Parathyroid adenoma (tissue), 2 donors: ENCODE results near the gene FDXACB1.

Experiments
- H2AFZ ChIP-seq: fragments of 300-600 bp; sonication (generic); one replicate; pipeline ENCODE4 v1.7.0; 2017; ENCODE audit warnings: antibody characterized with exemption, mild to moderate bottlenecking
- H3K27ac ChIP-seq: fragments of 300-600 bp; sonication (generic); one replicate; pipeline ENCODE4 v1.7.0; 2017
- H3K27me3 ChIP-seq: fragments of 300-600 bp; sonication (generic); one replicate; pipeline ENCODE4 v1.7.0; 2017; ENCODE audit warnings: low read length; ENCODE audit not compliant: control insufficient read depth, insufficient read depth
- H3K36me3 ChIP-seq: fragments of 300-600 bp; sonication (generic); one replicate; pipeline ENCODE4 v1.7.0; 2017; ENCODE audit warnings: low read length; ENCODE audit not compliant: control insufficient read depth, insufficient read depth
- H3K4me1 ChIP-seq: fragments of 300-600 bp; sonication (generic); one replicate; pipeline ENCODE4 v1.7.0; 2017; ENCODE audit warnings: control low read depth
- H3K4me2 ChIP-seq: fragments of 300-600 bp; sonication (generic); one replicate; pipeline ENCODE4 v1.7.0; 2017; ENCODE audit warnings: low read length
- H3K4me3 ChIP-seq: fragments of 300-600 bp; sonication (generic); one replicate; pipeline ENCODE4 v1.7.0; 2017; ENCODE audit warnings: low read depth, low read length
- H3K79me2 ChIP-seq: fragments of 300-600 bp; sonication (generic); one replicate; pipeline ENCODE4 v1.7.0; 2017; ENCODE audit warnings: control low read depth
- H3K9ac ChIP-seq: fragments of 300-600 bp; sonication (generic); one replicate; pipeline ENCODE4 v1.7.0; 2017; ENCODE audit warnings: mild to moderate bottlenecking
- H3K9me3 ChIP-seq: fragments of 300-600 bp; sonication (generic); one replicate; pipeline ENCODE4 v1.7.0; 2017; ENCODE audit warnings: low read length; ENCODE audit not compliant: control insufficient read depth
- CTCF ChIP-seq: fragments of 300-600 bp; sonication (generic); IDR thresholded peaks from one replicate; pipeline ENCODE4 v1.7.0; 2017; ENCODE audit warnings: antibody characterized with exemption, mild to moderate bottlenecking
- donor health status: primary hyperparathyroidism.

FDXACB1 gene

GRCh38 chr11:111918390-111919256, 39.7 kb upstream of the FDXACB1 start, which contains the start of gene C11orf52:
TSS of gene C11orf52 (plus strand) at chr11:111918913. CDS start at chr11:111918973, 60 bp downstream.
- H3K9ac ChIP-seq, result no peak within 1 kb of the TSS
- no peaks in the 10 kb centered on the region for H3K36me3 ChIP-seq
- H3K4me2 ChIP-seq, result peak within 1 kb of the TSS; percentile 69
- no peak for TF ChIP-seq CTCF
- H3K9me3 ChIP-seq, result no peaks in the 10 kb centered on the region
- no peaks in the 10 kb centered on the region for H3K4me1 ChIP-seq
- H3K27me3 ChIP-seq, result no peaks in the 10 kb centered on the region
- peak within 1 kb of the TSS; percentile 83 for H3K27ac ChIP-seq
- H3K79me2 ChIP-seq, result no peaks in the 10 kb centered on the region
- peak within 1 kb of the TSS; percentile 55 for H3K4me3 ChIP-seq
- H2AFZ ChIP-seq, result peak within 1 kb of the TSS; percentile 76

GRCh38 chr11:111917788-111918187, 38.8 kb upstream of the FDXACB1 start:
- TF ChIP-seq CTCF, result no peak
- H3K4me2 ChIP-seq, result no peak overlapping the region
- no peaks in the 10 kb centered on the region for H3K9me3 ChIP-seq
- no peaks in the 10 kb centered on the region for H3K4me1 ChIP-seq
- no peaks in the 10 kb centered on the region for H3K79me2 ChIP-seq
- no peaks in the 10 kb centered on the region for H3K27me3 ChIP-seq
- no peak overlapping the region for H3K4me3 ChIP-seq
- H2AFZ ChIP-seq, result no peak overlapping the region
- peak overlapping the region; percentile 83 for H3K27ac ChIP-seq
- H3K9ac ChIP-seq, result no peak overlapping the region
- H3K36me3 ChIP-seq, result no peaks in the 10 kb centered on the region

- Histone ChIP-seq H3K27ac (no peak overlapping the region), H3K9ac (no peak overlapping the region), H3K4me3 (no peak overlapping the region), H3K4me1 (no peaks in the 10 kb centered on the region), H2AFZ (no peak overlapping the region), H3K27me3 (no peaks in the 10 kb centered on the region), H3K36me3 (no peaks in the 10 kb centered on the region), H3K79me2 (no peaks in the 10 kb centered on the region), H3K9me3 (no peaks in the 10 kb centered on the region), H3K4me2 (no peak overlapping the region)
- TF ChIP-seq CTCF, result no peak
Observed at GRCh38 chr11:111917312-111917711, 38.3 kb upstream of the FDXACB1 start.

GRCh38 chr11:111916768-111917167, 37.8 kb upstream of the FDXACB1 start:
- H3K9me3 ChIP-seq, result no peaks in the 10 kb centered on the region
- peaks cover 4% of the 10 kb centered on the region for H3K4me1 ChIP-seq
- no peaks in the 10 kb centered on the region for H3K27me3 ChIP-seq
- H3K4me2 ChIP-seq, result no peak overlapping the region
- H2AFZ ChIP-seq, result no peak overlapping the region
- H3K27ac ChIP-seq, result no peak overlapping the region
- H3K4me3 ChIP-seq, result no peak overlapping the region
- no peaks in the 10 kb centered on the region for H3K36me3 ChIP-seq
- no peaks in the 10 kb centered on the region for H3K79me2 ChIP-seq
- no peak overlapping the region for H3K9ac ChIP-seq
- no peak for TF ChIP-seq CTCF

GRCh38 chr11:111913997-111914396, 35.0 kb upstream of the FDXACB1 start:
- Histone ChIP-seq H3K79me2 (no peaks in the 10 kb centered on the region), H3K27me3 (no peaks in the 10 kb centered on the region), H3K27ac (peak overlapping the region; percentile 57), H3K4me1 (peaks cover 26% of the 10 kb centered on the region), H3K9ac (no peak overlapping the region), H3K36me3 (no peaks in the 10 kb centered on the region), H3K9me3 (no peaks in the 10 kb centered on the region), H3K4me3 (peak overlapping the region; percentile 16), H2AFZ (peak overlapping the region; percentile 56), H3K4me2 (no peak overlapping the region)
- TF ChIP-seq CTCF, result no peak
